Right atrium auricular region (tissue), 2 donors: ENCODE results near the gene PHF11. TPM values are rescaled to one million over a fixed set of nuclear protein-coding genes. Genes with fewer than 3 reads are reported as not detected.
A peak's percentile ranks its signal among the peaks of the same experiment; 100 is the strongest.

Experiments used
- DNase-seq: peaks from one replicate; pipeline ENCODE4 v3.0.0-alpha.2; 2019; ENCODE audit warnings: low spot score
- H3K27ac ChIP-seq, 2 donors: fragments of 200-600 bp; sonication (generic); 1 replicate in 1 of 2; 2 replicates in 1 of 2; pipeline ENCODE4 v1.5.1; 2016 to 2019
- H3K27me3 ChIP-seq, 2 donors: fragments of 200-600 bp; sonication (generic); one replicate each; pipeline versions ENCODE4 v1.5.1 to v1.6.0; 2017 to 2019
- H3K36me3 ChIP-seq: fragments of 200-600 bp; sonication (generic); one replicate; pipeline ENCODE4 v1.5.1; 2016
- H3K4me1 ChIP-seq, 2 donors: fragments of 200-600 bp; sonication (generic); one replicate each; pipeline versions ENCODE4 v1.5.1 to v1.6.0; 2017 to 2019
- H3K4me3 ChIP-seq, 2 donors: fragments of 200-600 bp; sonication (generic); 1 replicate in 1 of 2; 2 replicates in 1 of 2; pipeline ENCODE4 v1.5.1; 2017 to 2019; ENCODE audit warnings: mild to moderate bottlenecking in 1 of 2, moderate library complexity in 1 of 2
- H3K9me3 ChIP-seq, 2 donors: fragments of 200-600 bp; sonication (generic); one replicate each; pipeline ENCODE4 v1.5.1; 2019
- total RNA-seq, 2 donors: library from RNA; depleted of rRNA; stranded (reverse); fragments of >200 nt; gene quantifications; one replicate each; pipeline ENCODE4 v1.1.0, GENCODE V29; 2016
- TF ChIP-seq, protein P1 (sequence below), 2 donors: fragments of 200-600 bp; sonication (generic); IDR thresholded peaks; one replicate each; pipeline ENCODE4 v1.5.1; 2019; ENCODE audit warnings: antibody characterized with exemption in 2 of 2

The PHF11 gene
- total RNA-seq, 2 donors from 2014 or later: 14.8 to 22.3 TPM

DNA sequence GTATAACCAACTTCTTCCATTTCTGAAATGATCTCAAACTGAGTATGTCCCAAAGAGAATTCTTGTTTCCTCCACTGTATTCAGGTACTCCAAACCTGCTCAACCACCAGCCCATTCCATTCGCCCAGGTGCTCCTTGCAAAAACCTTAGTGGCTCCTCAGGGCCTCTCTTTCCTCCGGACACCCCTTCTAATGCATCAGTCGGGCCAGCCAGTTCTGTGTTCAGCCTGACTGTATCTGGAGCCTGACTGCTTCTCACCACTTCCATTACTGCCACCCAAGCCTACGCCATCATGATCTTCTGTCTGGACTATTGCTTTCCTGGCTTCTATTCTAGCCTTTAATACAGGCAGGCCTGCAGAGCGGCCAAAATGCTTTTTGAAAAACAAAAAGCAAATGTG is 1.5 kb downstream of the PHF11 start:
- Histone ChIP-seq H3K27ac (peak overlapping the region in 1 of 2 donors; percentile 90), H3K36me3 (no peaks in the 10 kb centered on the region), H3K4me1 (peaks cover 0 to 10% of the 10 kb centered on the region in 2 donors), H3K4me3 (no peak overlapping the region), H3K27me3 (no peaks in the 10 kb centered on the region), H3K9me3 (no peaks in the 10 kb centered on the region)
- no peak for DNase-seq
- TF ChIP-seq, protein P1, sequence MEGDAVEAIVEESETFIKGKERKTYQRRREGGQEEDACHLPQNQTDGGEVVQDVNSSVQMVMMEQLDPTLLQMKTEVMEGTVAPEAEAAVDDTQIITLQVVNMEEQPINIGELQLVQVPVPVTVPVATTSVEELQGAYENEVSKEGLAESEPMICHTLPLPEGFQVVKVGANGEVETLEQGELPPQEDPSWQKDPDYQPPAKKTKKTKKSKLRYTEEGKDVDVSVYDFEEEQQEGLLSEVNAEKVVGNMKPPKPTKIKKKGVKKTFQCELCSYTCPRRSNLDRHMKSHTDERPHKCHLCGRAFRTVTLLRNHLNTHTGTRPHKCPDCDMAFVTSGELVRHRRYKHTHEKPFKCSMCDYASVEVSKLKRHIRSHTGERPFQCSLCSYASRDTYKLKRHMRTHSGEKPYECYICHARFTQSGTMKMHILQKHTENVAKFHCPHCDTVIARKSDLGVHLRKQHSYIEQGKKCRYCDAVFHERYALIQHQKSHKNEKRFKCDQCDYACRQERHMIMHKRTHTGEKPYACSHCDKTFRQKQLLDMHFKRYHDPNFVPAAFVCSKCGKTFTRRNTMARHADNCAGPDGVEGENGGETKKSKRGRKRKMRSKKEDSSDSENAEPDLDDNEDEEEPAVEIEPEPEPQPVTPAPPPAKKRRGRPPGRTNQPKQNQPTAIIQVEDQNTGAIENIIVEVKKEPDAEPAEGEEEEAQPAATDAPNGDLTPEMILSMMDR (IDR thresholded peaks at IDR 0.05): no peak

- no peak overlapping the region for H3K4me3 ChIP-seq
- H3K27ac ChIP-seq: no peak overlapping the region
- no peaks in the 10 kb centered on the region for H3K36me3 ChIP-seq
- no peaks in the 10 kb centered on the region for H3K9me3 ChIP-seq
- no peak for DNase-seq
- TF ChIP-seq, protein P1 (IDR thresholded peaks at IDR 0.05): no peak
- peaks cover 0 to 10% of the 10 kb centered on the region in 2 donors for H3K4me1 ChIP-seq
- H3K27me3 ChIP-seq: no peaks in the 10 kb centered on the region
Measured at GRCh38 chr13:49498206-49498605, 2.5 kb downstream of the PHF11 start.

- Histone ChIP-seq H3K4me1 (peaks cover 0 to 1% of the 10 kb centered on the region in 2 donors), H3K27ac (no peak overlapping the region), H3K9me3 (no peaks in the 10 kb centered on the region), H3K27me3 (no peaks in the 10 kb centered on the region), H3K4me3 (no peak overlapping the region), H3K36me3 (no peaks in the 10 kb centered on the region)
- TF ChIP-seq, protein P1 (IDR thresholded peaks at IDR 0.05): no peak
- DNase-seq: no peak
Measured at GRCh38 chr13:49499889-49500660, 4.3 kb downstream of the PHF11 start.

- H3K27ac ChIP-seq: no peak overlapping the region
- no peak for DNase-seq
- no peaks in the 10 kb centered on the region for H3K4me1 ChIP-seq
- H3K4me3 ChIP-seq: no peak overlapping the region
- no peaks in the 10 kb centered on the region for H3K9me3 ChIP-seq
- no peaks in the 10 kb centered on the region for H3K36me3 ChIP-seq
- TF ChIP-seq, protein P1 (IDR thresholded peaks at IDR 0.05): no peak
- no peaks in the 10 kb centered on the region for H3K27me3 ChIP-seq
Measured at GRCh38 chr13:49502954-49503353, 7.2 kb downstream of the PHF11 start.

DNA sequence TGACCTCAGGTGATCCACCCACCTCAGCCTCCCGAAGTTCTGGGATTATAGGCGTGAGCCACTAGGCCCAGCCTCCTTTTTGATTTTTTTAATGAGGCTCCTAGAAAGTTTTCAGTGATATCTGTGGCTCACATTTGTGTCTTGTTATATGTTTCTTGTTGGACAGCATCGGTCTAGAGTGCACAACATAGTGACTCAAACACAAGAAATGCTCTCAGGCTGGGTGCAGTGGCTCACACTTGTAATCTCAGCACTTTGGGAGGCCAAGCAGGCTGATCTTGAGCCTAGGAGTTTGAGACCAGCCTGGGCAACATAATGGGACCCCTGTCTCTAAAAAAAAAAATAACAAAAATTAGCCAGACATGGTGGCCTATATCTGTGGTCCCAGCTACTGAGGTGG is 8.2 kb downstream of the PHF11 start:
- DNase-seq: no peak
- TF ChIP-seq, protein P1 (IDR thresholded peaks at IDR 0.05): no peak
- Histone ChIP-seq H3K27ac (no peak overlapping the region), H3K4me1 (no peaks in the 10 kb centered on the region), H3K36me3 (no peaks in the 10 kb centered on the region), H3K27me3 (no peaks in the 10 kb centered on the region), H3K9me3 (no peaks in the 10 kb centered on the region), H3K4me3 (no peak overlapping the region)

GRCh38 chr13:49512578-49512977 is 16.8 kb downstream of the PHF11 start:
- TF ChIP-seq, protein P1 (IDR thresholded peaks at IDR 0.05): no peak
- H3K36me3 ChIP-seq: peaks cover 23% of the 10 kb centered on the region

More at GRCh38 chr13:49512578-49512977, 16.8 kb downstream of the PHF11 start:
- DNase-seq: no peak
- Histone ChIP-seq H3K9me3 (no peaks in the 10 kb centered on the region), H3K27ac (no peak overlapping the region), H3K27me3 (no peaks in the 10 kb centered on the region), H3K4me3 (no peak overlapping the region), H3K4me1 (peaks cover 0 to 11% of the 10 kb centered on the region in 2 donors)
